Epithelial cell of esophagus (primary cell): ENCODE measurements around the gene HNRNPL.
"Not testable (repeated sequence)": the region's sequence is repeated elsewhere in the genome, so short reads cannot be mapped to it uniquely, and the experiment has no call there.

Experiments used
- DNase-seq: peaks from one replicate; pipeline ENCODE4 v3.0.0; 2010; ENCODE audit warnings: low read depth
- H3K4me3 ChIP-seq: 2 replicates; pipeline ENCODE4 v1.5.1; 2011; ENCODE audit warnings: mild to moderate bottlenecking, low read length, control low read depth
- CTCF ChIP-seq: IDR thresholded peaks from 2 replicates; pipeline ENCODE4 v1.5.1; 2011; ENCODE audit warnings: low read depth, mild to moderate bottlenecking, low read length, control low read depth, inconsistent platforms; ENCODE audit not compliant: insufficient read depth; ENCODE audit errors: missing control alignments

Gene HNRNPL

GRCh38 chr19:38831142-38831605 lies 18.6 kb downstream of the HNRNPL start:
- peak; percentile 80 for DNase-seq
- H3K4me3 ChIP-seq = peak overlapping the region; percentile 78
- TF ChIP-seq CTCF = no peak

GRCh38 chr19:38830039-38830733 lies 19.6 kb downstream of the HNRNPL start:
- no peak for DNase-seq
- no peak overlapping the region for H3K4me3 ChIP-seq
- TF ChIP-seq CTCF = no peak

- not testable (repeated sequence) for H3K4me3 ChIP-seq
- DNase-seq = peak; percentile 30
Measured at GRCh38 chr19:38829203-38829602, 20.6 kb downstream of the HNRNPL start.

- no peak overlapping the region for H3K4me3 ChIP-seq
- TF ChIP-seq CTCF = no peak
- DNase-seq = no peak
Measured at GRCh38 chr19:38826856-38827551, 22.8 kb downstream of the HNRNPL start.

- not testable (repeated sequence) for DNase-seq, H3K4me3 ChIP-seq
Measured at GRCh38 chr19:38825936-38826335, 23.9 kb downstream of the HNRNPL start.

GRCh38 chr19:38821230-38821825 lies 28.5 kb downstream of the HNRNPL start:
- DNase-seq, H3K4me3 ChIP-seq: not testable (repeated sequence)

GRCh38 chr19:38819231-38819920 lies 30.4 kb downstream of the HNRNPL start:
- TF ChIP-seq CTCF = no peak
- no peak overlapping the region for H3K4me3 ChIP-seq
- no peak for DNase-seq

GRCh38 chr19:38817081-38817480 lies 32.7 kb downstream of the HNRNPL start:
- DNase-seq = no peak
- TF ChIP-seq CTCF = no peak
- H3K4me3 ChIP-seq = no peak overlapping the region
